LNCaP clone FGC (cell line): ENCODE measurements around the gene NGEF.

ENCODE experiments used
- DNase-seq: peaks from one replicate; pipeline ENCODE4 v3.0.0-alpha.2; 2011; ENCODE audit warnings: low read depth
- H3K4me3 ChIP-seq: 2 replicates; pipeline ENCODE4 v1.5.1; 2011; ENCODE audit warnings: mild to moderate bottlenecking, low read depth, low read length, control low read depth
- CTCF ChIP-seq: IDR thresholded peaks from 2 replicates; pipeline ENCODE4 v1.5.1; 2012; ENCODE audit warnings: mild to moderate bottlenecking; ENCODE audit not compliant: control insufficient read depth, insufficient read depth; ENCODE audit errors: extremely low read depth

Gene NGEF

GRCh38 chr2:232900811-232901735, 112.0 kb downstream of the NGEF start:
- no peak for TF ChIP-seq CTCF
- no peak for DNase-seq
- no peak overlapping the region for H3K4me3 ChIP-seq

- no peak overlapping the region for H3K4me3 ChIP-seq
- DNase-seq = no peak
- TF ChIP-seq CTCF = no peak
These were observed 114.2 kb downstream of the NGEF start for GRCh38 chr2:232898592-232899543.

- H3K4me3 ChIP-seq = no peak overlapping the region
- no peak for TF ChIP-seq CTCF
- no peak for DNase-seq
These were observed 115.3 kb downstream of the NGEF start for GRCh38 chr2:232897598-232898408.

GRCh38 chr2:232896720-232897597, 116.1 kb downstream of the NGEF start:
- no peak for TF ChIP-seq CTCF
- no peak for DNase-seq
- no peak overlapping the region for H3K4me3 ChIP-seq

- no peak overlapping the region for H3K4me3 ChIP-seq
- no peak for TF ChIP-seq CTCF
- no peak for DNase-seq
These were observed 116.9 kb downstream of the NGEF start for GRCh38 chr2:232896111-232896510.
